ENCODE measurements around the gene SLC25A19. TPM values are rescaled to one million over a fixed set of nuclear protein-coding genes. Genes with fewer than 3 reads are reported as not detected.
A peak's percentile ranks its signal among the peaks of the same experiment; 100 is the strongest.

The SLC25A19 gene
- total and polyA plus RNA-seq, 9 of the 15 experiments (the other 6 are each of a cell fraction or from before 2014, with no cell fraction given), result 33.4 to 76.6 (median 55.3) TPM

DNA sequence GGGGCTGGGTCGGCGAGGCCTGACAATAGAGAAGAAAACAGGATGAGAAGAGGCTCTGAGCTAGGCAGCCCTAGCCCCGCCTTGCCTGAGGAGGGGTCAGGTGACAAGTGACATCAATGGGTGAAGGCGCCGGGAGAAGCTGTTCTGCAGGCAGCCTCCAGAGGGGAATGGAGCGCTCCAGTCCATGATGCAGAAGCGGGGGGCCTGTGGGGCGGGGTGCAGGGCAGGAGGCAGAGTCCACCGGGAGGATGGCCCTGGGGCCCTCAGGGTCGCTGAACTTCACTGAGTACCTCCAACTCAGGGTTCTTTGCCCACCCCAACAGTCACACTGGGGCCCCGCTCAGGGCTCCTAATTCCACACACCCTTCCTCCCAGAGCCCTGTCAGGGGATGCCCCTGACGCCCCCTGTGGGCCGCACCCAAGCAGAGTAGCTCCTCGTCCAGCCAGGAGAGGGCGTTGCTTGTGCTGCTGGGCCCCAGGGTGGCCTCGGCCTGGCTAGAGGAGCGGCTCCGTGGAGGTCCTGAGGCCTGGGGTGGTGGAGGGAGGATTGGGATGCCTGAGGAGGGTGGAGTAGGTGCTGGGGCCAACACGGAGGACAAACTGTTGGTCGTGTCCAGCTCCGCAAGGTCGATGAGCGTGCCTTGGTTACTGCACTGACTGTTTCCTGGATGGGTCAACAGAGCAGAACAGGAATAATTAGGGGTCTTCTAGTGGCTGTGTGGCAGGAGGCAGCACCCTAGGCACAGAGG, 48.7 kb downstream of the SLC25A19 start (continued):
- peak; percentile 97 for TF ChIP-seq KAT2B (IDR thresholded peaks at IDR 0.05; ENCODE audit: low read depth, low read length)
- peak; percentile 37; the same call in 1 of the 2 replicates for TF ChIP-seq DIDO1 (tag; IDR thresholded peaks at IDR 0.05; ENCODE audit: low read depth)
- TF ChIP-seq, protein P1, sequence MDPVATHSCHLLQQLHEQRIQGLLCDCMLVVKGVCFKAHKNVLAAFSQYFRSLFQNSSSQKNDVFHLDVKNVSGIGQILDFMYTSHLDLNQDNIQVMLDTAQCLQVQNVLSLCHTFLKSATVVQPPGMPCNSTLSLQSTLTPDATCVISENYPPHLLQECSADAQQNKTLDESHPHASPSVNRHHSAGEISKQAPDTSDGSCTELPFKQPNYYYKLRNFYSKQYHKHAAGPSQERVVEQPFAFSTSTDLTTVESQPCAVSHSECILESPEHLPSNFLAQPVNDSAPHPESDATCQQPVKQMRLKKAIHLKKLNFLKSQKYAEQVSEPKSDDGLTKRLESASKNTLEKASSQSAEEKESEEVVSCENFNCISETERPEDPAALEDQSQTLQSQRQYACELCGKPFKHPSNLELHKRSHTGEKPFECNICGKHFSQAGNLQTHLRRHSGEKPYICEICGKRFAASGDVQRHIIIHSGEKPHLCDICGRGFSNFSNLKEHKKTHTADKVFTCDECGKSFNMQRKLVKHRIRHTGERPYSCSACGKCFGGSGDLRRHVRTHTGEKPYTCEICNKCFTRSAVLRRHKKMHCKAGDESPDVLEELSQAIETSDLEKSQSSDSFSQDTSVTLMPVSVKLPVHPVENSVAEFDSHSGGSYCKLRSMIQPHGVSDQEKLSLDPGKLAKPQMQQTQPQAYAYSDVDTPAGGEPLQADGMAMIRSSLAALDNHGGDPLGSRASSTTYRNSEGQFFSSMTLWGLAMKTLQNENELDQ (CRISPR knock-in tag; IDR thresholded peaks at IDR 0.05; ENCODE audit: borderline replicate concordance), result no peak
- TF ChIP-seq, protein P2, sequence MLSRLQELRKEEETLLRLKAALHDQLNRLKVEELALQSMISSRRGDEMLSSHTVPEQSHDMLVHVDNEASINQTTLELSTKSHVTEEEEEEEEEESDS (CRISPR knock-in tag; IDR thresholded peaks at IDR 0.05), result no peak
- no peak for TF ChIP-seq ZNF316 (IDR thresholded peaks at IDR 0.05)
- TF ChIP-seq, protein P3, sequence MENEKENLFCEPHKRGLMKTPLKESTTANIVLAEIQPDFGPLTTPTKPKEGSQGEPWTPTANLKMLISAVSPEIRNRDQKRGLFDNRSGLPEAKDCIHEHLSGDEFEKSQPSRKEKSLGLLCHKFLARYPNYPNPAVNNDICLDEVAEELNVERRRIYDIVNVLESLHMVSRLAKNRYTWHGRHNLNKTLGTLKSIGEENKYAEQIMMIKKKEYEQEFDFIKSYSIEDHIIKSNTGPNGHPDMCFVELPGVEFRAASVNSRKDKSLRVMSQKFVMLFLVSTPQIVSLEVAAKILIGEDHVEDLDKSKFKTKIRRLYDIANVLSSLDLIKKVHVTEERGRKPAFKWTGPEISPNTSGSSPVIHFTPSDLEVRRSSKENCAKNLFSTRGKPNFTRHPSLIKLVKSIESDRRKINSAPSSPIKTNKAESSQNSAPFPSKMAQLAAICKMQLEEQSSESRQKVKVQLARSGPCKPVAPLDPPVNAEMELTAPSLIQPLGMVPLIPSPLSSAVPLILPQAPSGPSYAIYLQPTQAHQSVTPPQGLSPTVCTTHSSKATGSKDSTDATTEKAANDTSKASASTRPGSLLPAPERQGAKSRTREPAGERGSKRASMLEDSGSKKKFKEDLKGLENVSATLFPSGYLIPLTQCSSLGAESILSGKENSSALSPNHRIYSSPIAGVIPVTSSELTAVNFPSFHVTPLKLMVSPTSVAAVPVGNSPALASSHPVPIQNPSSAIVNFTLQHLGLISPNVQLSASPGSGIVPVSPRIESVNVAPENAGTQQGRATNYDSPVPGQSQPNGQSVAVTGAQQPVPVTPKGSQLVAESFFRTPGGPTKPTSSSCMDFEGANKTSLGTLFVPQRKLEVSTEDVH (IDR thresholded peaks at IDR 0.05; ENCODE audit: low read depth, partially characterized antibody), result peak; percentile 64
- TF ChIP-seq CXXC5 (CRISPR knock-in tag; IDR thresholded peaks at IDR 0.05), result peak; percentile 42; the same call in 1 of the 2 replicates
- TF ChIP-seq SMARCB1 (IDR thresholded peaks at IDR 0.05; ENCODE audit: insufficient read length, low read depth), result no peak
- TF ChIP-seq, protein P4, sequence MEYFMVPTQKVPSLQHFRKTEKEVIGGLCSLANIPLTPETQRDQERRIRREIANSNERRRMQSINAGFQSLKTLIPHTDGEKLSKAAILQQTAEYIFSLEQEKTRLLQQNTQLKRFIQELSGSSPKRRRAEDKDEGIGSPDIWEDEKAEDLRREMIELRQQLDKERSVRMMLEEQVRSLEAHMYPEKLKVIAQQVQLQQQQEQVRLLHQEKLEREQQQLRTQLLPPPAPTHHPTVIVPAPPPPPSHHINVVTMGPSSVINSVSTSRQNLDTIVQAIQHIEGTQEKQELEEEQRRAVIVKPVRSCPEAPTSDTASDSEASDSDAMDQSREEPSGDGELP (CRISPR knock-in tag; IDR thresholded peaks at IDR 0.05; ENCODE audit: borderline replicate concordance), result peak; percentile 62; the same call in 1 of the 2 replicates
- no peak for TF ChIP-seq RBM17 (IDR thresholded peaks at IDR 0.05; ENCODE audit: borderline replicate concordance, low read depth, low read length)
- TF ChIP-seq ZBTB7A (IDR thresholded peaks at IDR 0.05; ENCODE audit: borderline replicate concordance, control insufficient read depth, low read depth, low read length), result peak; percentile 93
- TF ChIP-seq CBX3 (IDR thresholded peaks at IDR 0.05; ENCODE audit: borderline replicate concordance in 1 of 2, low read length in 2 of 2), result 0 out of 3 replicates have a peak, but pooled peaks of 1 of the 2 experiments have one; percentile 72
- TF ChIP-seq NR2C1 (IDR thresholded peaks at IDR 0.05), result no peak
- no peak for TF ChIP-seq NR2C1 (tag; IDR thresholded peaks at IDR 0.05)
- no peak for TF ChIP-seq PHB (CRISPR knock-in tag; IDR thresholded peaks at IDR 0.05)
- TF ChIP-seq CBFB (CRISPR knock-in tag; IDR thresholded peaks at IDR 0.05), result no peak
- TF ChIP-seq, protein P5, sequence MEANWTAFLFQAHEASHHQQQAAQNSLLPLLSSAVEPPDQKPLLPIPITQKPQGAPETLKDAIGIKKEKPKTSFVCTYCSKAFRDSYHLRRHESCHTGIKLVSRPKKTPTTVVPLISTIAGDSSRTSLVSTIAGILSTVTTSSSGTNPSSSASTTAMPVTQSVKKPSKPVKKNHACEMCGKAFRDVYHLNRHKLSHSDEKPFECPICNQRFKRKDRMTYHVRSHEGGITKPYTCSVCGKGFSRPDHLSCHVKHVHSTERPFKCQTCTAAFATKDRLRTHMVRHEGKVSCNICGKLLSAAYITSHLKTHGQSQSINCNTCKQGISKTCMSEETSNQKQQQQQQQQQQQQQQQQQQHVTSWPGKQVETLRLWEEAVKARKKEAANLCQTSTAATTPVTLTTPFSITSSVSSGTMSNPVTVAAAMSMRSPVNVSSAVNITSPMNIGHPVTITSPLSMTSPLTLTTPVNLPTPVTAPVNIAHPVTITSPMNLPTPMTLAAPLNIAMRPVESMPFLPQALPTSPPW (CRISPR knock-in tag; IDR thresholded peaks at IDR 0.05), result peak; percentile 68
- no peak for TF ChIP-seq HDAC6 (IDR thresholded peaks at IDR 0.05; ENCODE audit: low read depth, low read length)
- TF ChIP-seq MAFF (IDR thresholded peaks at IDR 0.05; ENCODE audit: low read length), result no peak
- TF ChIP-seq TEAD4 (IDR thresholded peaks at IDR 0.05; ENCODE audit: low read length), result 0 out of 2 replicates have a peak, but pooled peaks have one; percentile 43
- TF ChIP-seq TEAD4 (CRISPR knock-in tag; IDR thresholded peaks at IDR 0.05; ENCODE audit: borderline replicate concordance), result no peak
